Measurements from ENCODE around the gene SLC27A6.

DNA sequence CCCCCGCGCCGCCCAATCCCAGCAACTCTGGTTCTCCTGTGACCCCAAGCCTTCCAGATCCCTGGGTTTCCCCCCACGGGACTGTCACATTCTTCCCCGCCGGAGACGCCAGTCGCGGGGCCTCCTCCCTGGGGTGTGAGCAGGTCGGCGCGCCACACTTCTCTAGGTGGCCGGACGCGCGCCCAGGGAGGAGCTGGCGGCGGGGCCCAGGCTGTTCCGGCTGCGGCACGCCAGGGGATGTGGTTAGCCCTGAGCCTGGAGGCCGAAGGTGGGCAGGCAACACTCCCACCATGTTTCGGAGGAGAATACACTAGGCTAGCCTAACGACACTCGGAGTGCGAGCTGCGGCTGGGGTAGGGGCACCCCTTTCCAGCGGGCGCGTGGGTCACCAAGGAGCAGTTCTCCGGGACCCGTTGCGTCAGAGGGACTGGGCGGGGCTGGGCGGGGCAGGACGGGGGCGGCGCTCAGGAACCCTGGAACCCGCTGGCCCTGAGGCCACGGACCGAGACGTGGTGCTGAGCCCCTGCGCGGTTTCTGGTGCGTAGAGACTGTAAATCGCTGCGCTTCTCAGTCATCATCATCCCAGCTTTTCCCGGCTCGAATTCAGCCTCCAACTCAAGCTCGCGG is at the start of gene SLC27A6:
- no peak for TF ChIP-seq GATA2 (IDR thresholded peaks at IDR 0.05; ENCODE audit: low read depth, low read length)
- TF ChIP-seq GATA3 (IDR thresholded peaks at IDR 0.05; ENCODE audit: low read depth, low read length): no peak

Measured in SH-SY5Y (cell line).